Heart left ventricle (tissue), 13 donors: ENCODE measurements around the gene TSPAN7.

Source experiments
- CTCF ChIP-seq, 12 donors: fragments of 200-600 bp; sonication (generic) in 4 of 12; IDR thresholded peaks; one replicate each; pipeline versions ENCODE4 v1.5.0 to v1.8.0; 2018 to 2022; ENCODE audit warnings: antibody characterized with exemption in 12 of 12, mild to moderate bottlenecking in 5 of 12
- POLR2A ChIP-seq, 2 donors: fragments of 450-650 bp; IDR thresholded peaks; one replicate each; pipeline ENCODE4 v1.6.1; 2017; ENCODE audit warnings: antibody characterized with exemption in 2 of 2, mild to moderate bottlenecking in 2 of 2, moderate library complexity in 2 of 2
- donor health status: ischemic (EF 13 %, LVEDD 7.1; RV severe dilation, severe dysfunction).
- donor health status: DM: no; HTN: yes; CAD: no.
- donor health status: DM: no; HTN: no; CAD: no.
- donor health status: ischemic (EF 25% LVEDD 6.9; RV normal size, moderate dysfunction).
- donor health status: ischemic (EF 25% LVEDD 5.7; RV mildly dilated, moderate dysfunction).
- donor health status: ischemic (EF 35%, LVEDD 5.7; RV mildly dilated, moderate dysfunction).
- donor health status: nonischemic (EF 11% LVEDD 7.7; RV severe dilation, severe dysfunction).
- donor health status: DM: yes; HTN: yes; CAD: no.
- donor health status: PGD.
- donor health status: ischemic (EF 29% LVEDD 5.4; RV normal size, mild dysfunction).
- donor health status: nonischemic (EF 23%, LVEDD 6.1; RV moderate dilation, normal function).

GRCh38 chrX:38678821-38679220, 117.5 kb downstream of the TSPAN7 start:
- TF ChIP-seq POLR2A (IDR thresholded peaks at IDR 0.05) = no peak
- TF ChIP-seq CTCF (IDR thresholded peaks at IDR 0.05) = no peak
